ENCODE results near the gene SCAPER. TPM values are rescaled to one million over a fixed set of nuclear protein-coding genes. Genes with fewer than 3 reads are reported as not detected.

Gene SCAPER
- polyA plus RNA-seq, 2 of the 4 experiments (the other 2 are of a cell fraction), result 4.9 to 5.5 TPM

- ATAC-seq (peak in 1 of 2 experiments; percentile 27; a peak in 2 of 6 replicates), DNase-seq (ENCODE audit: low read depth in 1 of 2, low spot score in 1 of 2) (no peak), FAIRE-seq (no peak)
- no peak overlapping the region for H3K4me3 ChIP-seq
- no peak overlapping the region for H3K4me2 ChIP-seq
- peaks cover 6% of the 10 kb centered on the region; the same call in 1 of the 3 replicates for H3K4me1 ChIP-seq
- POLR2A ChIA-PET, result no interaction called here
- TF ChIP-seq FOSL2 (IDR thresholded peaks at IDR 0.05) (no peak), FOSL2 (CRISPR knock-in tag; IDR thresholded peaks at IDR 0.05) (no peak), JUN (IDR thresholded peaks at IDR 0.05) (no peak), RARB (CRISPR knock-in tag; IDR thresholded peaks at IDR 0.05) (no peak), GATA3 (IDR thresholded peaks at IDR 0.05; ENCODE audit: borderline replicate concordance) (no peak), CHD4 (IDR thresholded peaks at IDR 0.05; ENCODE audit: borderline replicate concordance) (no peak), TFCP2L1 (CRISPR knock-in tag; IDR thresholded peaks at IDR 0.05) (no peak), HOXB5 (CRISPR knock-in tag; IDR thresholded peaks at IDR 0.05) (no peak), KDM5A (IDR thresholded peaks at IDR 0.05) (no peak), EHF (CRISPR knock-in tag; IDR thresholded peaks at IDR 0.05) (no peak), CBX8 (IDR thresholded peaks at IDR 0.05) (no peak), MAFK (IDR thresholded peaks at IDR 0.05; ENCODE audit: partially characterized antibody) (no peak), FOXS1 (CRISPR knock-in tag; IDR thresholded peaks at IDR 0.05) (no peak), HEYL (CRISPR knock-in tag; IDR thresholded peaks at IDR 0.05) (no peak), JUNB (IDR thresholded peaks at IDR 0.05) (no peak), RNF2 (IDR thresholded peaks at IDR 0.05; ENCODE audit: borderline replicate concordance, low read depth) (no peak), PHF8 (IDR thresholded peaks at IDR 0.05; ENCODE audit: borderline replicate concordance, low read depth) (no peak), ZFP36 (IDR thresholded peaks at IDR 0.05; ENCODE audit: borderline replicate concordance, partially characterized antibody) (no peak)
- TF ChIP-seq, protein P1, sequence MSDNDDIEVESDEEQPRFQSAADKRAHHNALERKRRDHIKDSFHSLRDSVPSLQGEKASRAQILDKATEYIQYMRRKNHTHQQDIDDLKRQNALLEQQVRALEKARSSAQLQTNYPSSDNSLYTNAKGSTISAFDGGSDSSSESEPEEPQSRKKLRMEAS (IDR thresholded peaks at IDR 0.05), result no peak
- TF ChIP-seq, protein P2, sequence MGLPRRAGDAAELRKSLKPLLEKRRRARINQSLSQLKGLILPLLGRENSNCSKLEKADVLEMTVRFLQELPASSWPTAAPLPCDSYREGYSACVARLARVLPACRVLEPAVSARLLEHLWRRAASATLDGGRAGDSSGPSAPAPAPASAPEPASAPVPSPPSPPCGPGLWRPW (IDR thresholded peaks at IDR 0.05), result no peak
- no peak overlapping the region for H3K27ac ChIP-seq
- H3K9me3 ChIP-seq, result no peaks in the 10 kb centered on the region
- CTCF ChIA-PET, result interaction anchor here (0.5 to 1.8 kb wide), 3 partner anchors 10 to 41 kb away, joined by 3 to 8 read pairs (median 3); no protein-coding TSS in a partner anchor
These were observed 514.6 kb downstream of the SCAPER start for GRCh38 chr15:76390571-76390970.

- no peak overlapping the region for H3K27ac ChIP-seq
These were observed 518.2 kb downstream of the SCAPER start for GRCh38 chr15:76386926-76387325.

GRCh38 chr15:76386178-76386577 is 519.0 kb downstream of the SCAPER start:
- POLR2A ChIA-PET, result no interaction called here
- FAIRE-seq, result no peak

More at GRCh38 chr15:76386926-76387325, 518.2 kb downstream of the SCAPER start:
- ChIA-PET CTCF (no interaction called here), POLR2A (no interaction called here)
- WGBS (ENCODE audit: missing lambda C conversion rate), result 85% methylated on average over 2 of the region's 2 CpGs
- no peak for TF ChIP-seq HMGXB4 (CRISPR knock-in tag; IDR thresholded peaks at IDR 0.05; ENCODE audit: borderline replicate concordance)
- TF ChIP-seq RFX5 (IDR thresholded peaks at IDR 0.05), result no peak
- no peak for TF ChIP-seq GATA3 (IDR thresholded peaks at IDR 0.05; ENCODE audit: borderline replicate concordance)
- TF ChIP-seq RNF2 (IDR thresholded peaks at IDR 0.05; ENCODE audit: borderline replicate concordance, low read depth), result no peak
- DNase-seq (ENCODE audit: low read depth in 1 of 2, low spot score in 1 of 2), result no peak
- no peak for FAIRE-seq
- ATAC-seq, result no peak
- no peaks in the 10 kb centered on the region for H3K9me3 ChIP-seq
- H3K4me2 ChIP-seq, result no peak overlapping the region
- peaks cover 6% of the 10 kb centered on the region; the same call in 1 of the 3 replicates for H3K4me1 ChIP-seq
- no peak overlapping the region for H3K4me3 ChIP-seq

More at GRCh38 chr15:76386178-76386577, 519.0 kb downstream of the SCAPER start:
- DNase-seq (ENCODE audit: low read depth in 1 of 2, low spot score in 1 of 2) (no peak), ATAC-seq (peak in 1 of 2 experiments; percentile 45; a peak in 1 of 6 replicates)
- Histone ChIP-seq H3K27ac (no peak overlapping the region), H3K4me2 (no peak overlapping the region), H3K4me3 (no peak overlapping the region), H3K4me1 (peaks cover under 1% of the 10 kb centered on the region; the same call in 1 of the 3 replicates), H3K9me3 (no peaks in the 10 kb centered on the region)
- CTCF ChIA-PET, result interaction anchor here (1.8 kb wide), 1 partner anchor 8 kb away, joined by 5 read pairs; no protein-coding TSS in a partner anchor
- WGBS (ENCODE audit: missing lambda C conversion rate), result 58% methylated on average over 2 of the region's 2 CpGs
- TF ChIP-seq FOSL2 (IDR thresholded peaks at IDR 0.05) (no peak), FOSL2 (CRISPR knock-in tag; IDR thresholded peaks at IDR 0.05) (no peak), GATA3 (IDR thresholded peaks at IDR 0.05; ENCODE audit: borderline replicate concordance) (no peak), CHD2 (IDR thresholded peaks at IDR 0.05; ENCODE audit: low read length, partially characterized antibody) (no peak), NR3C1 (IDR thresholded peaks at IDR 0.05) (no peak), RNF2 (IDR thresholded peaks at IDR 0.05; ENCODE audit: borderline replicate concordance, low read depth) (no peak), CEBPB (IDR thresholded peaks at IDR 0.05) (no peak), HOXA7 (CRISPR knock-in tag; IDR thresholded peaks at IDR 0.05) (no peak)

Measured in A549 (cell line).